ENCODE measurements around the gene AKTIP. TPM values are rescaled to one million over a fixed set of nuclear protein-coding genes. Genes with fewer than 3 reads are reported as not detected.
"Not testable (repeated sequence)": the region's sequence is repeated elsewhere in the genome, so short reads cannot be mapped to it uniquely, and the experiment has no call there.

The AKTIP gene
- 10 to 100 TPM; 57.9 to 61.3 TPM for total RNA-seq

DNA sequence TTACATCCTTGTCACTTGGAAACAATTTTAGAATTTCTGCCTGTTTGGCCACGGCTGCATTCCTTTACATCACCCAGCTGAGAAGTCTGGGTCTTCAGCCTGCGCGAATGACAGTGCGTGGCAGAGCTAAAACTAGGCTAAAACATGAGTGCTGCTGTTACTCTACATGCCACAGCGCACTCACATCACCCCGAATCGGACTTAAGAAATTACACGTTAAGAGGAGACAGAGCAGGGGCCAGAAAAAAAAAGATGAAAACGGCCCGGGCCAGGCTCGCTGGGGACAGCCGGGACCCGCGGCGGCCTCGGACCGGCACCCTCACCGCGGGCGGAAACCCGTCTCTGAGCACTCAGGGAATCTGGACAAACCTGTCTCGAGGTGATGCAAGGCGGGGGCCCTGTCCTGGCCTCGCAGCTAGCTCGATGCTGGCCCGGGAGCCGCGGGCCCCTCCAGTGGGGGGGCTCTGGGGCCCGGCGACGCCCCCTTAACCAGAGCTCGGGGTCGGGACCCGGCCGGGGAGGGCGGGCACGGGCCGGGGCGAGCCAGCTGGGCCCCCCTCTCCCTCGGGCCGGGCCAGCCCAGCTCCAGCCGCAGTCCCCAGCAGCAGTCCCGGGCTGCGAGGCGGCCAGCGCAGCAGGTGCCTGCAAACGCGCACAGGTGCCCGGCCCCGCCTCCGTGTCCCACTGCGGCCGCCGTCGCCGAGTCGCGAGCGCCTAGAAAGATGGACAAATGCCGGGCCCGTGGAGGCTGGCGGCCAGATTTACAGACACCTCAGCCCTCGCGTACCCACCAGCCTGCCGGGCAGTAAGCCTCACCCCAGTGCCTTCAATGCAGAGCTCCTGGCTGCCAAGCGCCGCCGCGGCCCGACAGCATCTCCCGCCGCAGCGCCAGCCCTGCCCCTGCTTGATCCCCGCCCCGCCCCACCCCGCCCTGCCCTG, at the start of gene AKTIP:
Gene AKTIP (minus strand): TSS at position 879 of the 939 bp plus-strand sequence. CDS start 2,950 bp downstream, outside the sequence.
- CTCF ChIA-PET = interaction anchor here (0.9 to 1.6 kb wide), 4 partner anchors 13 to 45 kb away, joined by 3 to 5 read pairs (median 3); no protein-coding TSS in a partner anchor
- Mint-ChIP-seq H3K4me1 (peaks cover 50% of the 10 kb centered on the region), H3K36me3 (ENCODE audit: low read depth) (peaks cover 33% of the 10 kb centered on the region), H3K27ac (peak within 1 kb of the TSS; percentile 93), H3K9me3 (peaks cover 2% of the 10 kb centered on the region), H3K4me3 (peak within 1 kb of the TSS; percentile 90), H3K27me3 (no peaks in the 10 kb centered on the region)
- DNase-seq = peak; percentile 35
- POLR2A ChIA-PET = interaction anchor here (1.2 kb wide), 1 partner anchor 67 kb away, joined by 4 read pairs; no protein-coding TSS in a partner anchor

DNA sequence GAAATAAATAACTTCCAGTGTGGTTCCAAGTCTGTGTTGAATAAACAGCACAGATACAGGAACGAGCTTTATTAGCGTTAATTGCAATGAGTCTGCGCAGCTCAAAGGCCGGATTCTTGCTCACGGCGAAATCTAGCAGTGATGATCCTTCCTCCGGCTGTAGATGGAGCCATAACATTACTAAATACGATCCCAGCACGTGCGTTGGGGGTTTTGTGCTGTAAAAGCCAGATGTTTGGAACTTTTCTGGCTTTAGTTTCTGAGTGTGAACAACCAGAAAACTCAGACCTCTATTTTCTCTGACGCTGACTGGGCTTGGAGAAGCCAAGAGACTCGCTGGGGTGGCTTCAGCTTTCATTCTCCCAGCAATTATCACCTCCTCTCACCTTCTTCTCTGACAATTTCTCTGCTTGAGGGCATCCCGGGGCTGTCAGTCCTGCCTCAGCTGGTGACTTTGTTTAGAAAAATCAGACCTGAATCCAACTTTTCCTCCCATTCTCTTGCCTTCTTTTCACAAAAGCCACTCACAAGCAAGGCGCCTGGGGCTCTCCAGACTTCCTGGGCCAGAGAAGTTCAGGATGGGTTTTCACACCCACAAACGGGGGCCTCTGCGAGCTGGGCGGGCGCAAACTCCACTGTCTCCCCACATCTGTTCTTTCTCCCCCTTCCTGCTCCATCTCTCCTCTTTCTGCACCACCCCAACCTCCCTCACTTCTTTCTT, 47.1 kb upstream of the AKTIP start:
- Mint-ChIP-seq H3K4me1 (peaks cover 38% of the 10 kb centered on the region), H3K9me3 (no peaks in the 10 kb centered on the region), H3K27me3 (peaks cover 33% of the 10 kb centered on the region), H3K27ac (no peak overlapping the region), H3K36me3 (ENCODE audit: low read depth) (no peaks in the 10 kb centered on the region), H3K4me3 (no peak overlapping the region)
- POLR2A ChIA-PET = no interaction called here
- DNase-seq = peak; percentile 61
- CTCF ChIA-PET = interaction anchor here (0.6 to 2.2 kb wide), 6 partner anchors 8 to 1381 kb away, joined by 3 to 7 read pairs (median 3); no protein-coding TSS in a partner anchor

DNA sequence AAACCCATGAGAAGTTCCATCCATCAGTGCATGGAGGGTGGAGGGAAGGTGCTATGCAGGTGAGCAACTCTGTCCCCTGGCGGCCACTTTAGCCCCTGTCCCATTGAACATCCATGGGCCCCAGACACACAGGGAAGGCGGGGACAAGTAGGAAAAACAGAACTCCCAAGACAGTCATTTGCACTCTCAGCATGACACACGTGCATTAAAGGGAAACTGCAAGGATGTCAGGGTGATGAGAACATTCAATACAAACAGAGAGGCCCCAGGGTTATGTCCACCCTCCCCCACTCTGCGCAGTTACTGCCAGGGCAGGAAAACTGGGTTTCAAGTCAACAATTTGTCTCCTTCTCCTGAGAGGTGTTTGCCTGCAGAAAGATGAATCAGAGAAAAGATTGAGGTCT, 44.0 kb upstream of the AKTIP start:
- CTCF ChIA-PET = interaction anchor here (2.2 kb wide), 1 partner anchor 11 kb away, joined by 8 read pairs; no protein-coding TSS in a partner anchor
- no peak overlapping the region for H3K27ac Mint-ChIP-seq

DNA sequence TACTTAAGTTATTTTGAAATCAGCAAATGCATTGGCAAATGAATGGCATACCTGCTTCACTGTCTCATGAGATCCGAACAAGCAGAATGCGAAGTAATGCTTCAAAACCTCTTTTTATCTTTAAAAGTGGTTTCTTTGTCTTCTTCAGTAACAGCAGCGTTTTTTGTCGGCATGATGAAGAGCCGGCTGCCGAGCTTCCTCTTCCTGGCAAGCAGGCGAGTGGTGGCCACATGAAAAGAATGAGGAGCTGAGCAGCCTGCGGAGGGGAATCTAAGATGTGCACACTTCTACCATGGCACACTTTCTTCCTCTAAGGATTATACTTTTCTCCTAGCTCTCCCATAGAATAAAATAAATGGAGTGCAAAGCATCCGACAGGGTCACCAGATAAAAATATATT, 42.4 kb upstream of the AKTIP start:
- H3K4me1 Mint-ChIP-seq = peaks cover 45% of the 10 kb centered on the region
- H3K27me3 Mint-ChIP-seq = peaks cover 34% of the 10 kb centered on the region
- no peaks in the 10 kb centered on the region for H3K9me3 Mint-ChIP-seq
- H3K27ac Mint-ChIP-seq = peak overlapping the region; percentile 60
- H3K4me3 Mint-ChIP-seq = peak overlapping the region; percentile 51
- CTCF ChIA-PET = interaction anchor here (0.9 to 1.1 kb wide), 4 partner anchors 9 to 35 kb away, joined by 3 to 4 read pairs (median 4); no protein-coding TSS in a partner anchor
- DNase-seq = peak; percentile 73
- POLR2A ChIA-PET = no interaction called here
- no peaks in the 10 kb centered on the region for H3K36me3 Mint-ChIP-seq (ENCODE audit: low read depth)

More for the DNA sequence above, 44.0 kb upstream of the AKTIP start:
- DNase-seq = no peak
- POLR2A ChIA-PET = no interaction called here
- no peaks in the 10 kb centered on the region for H3K9me3 Mint-ChIP-seq
- H3K4me3 Mint-ChIP-seq = no peak overlapping the region
- H3K36me3 Mint-ChIP-seq (ENCODE audit: low read depth) = no peaks in the 10 kb centered on the region
- H3K27me3 Mint-ChIP-seq = peaks cover 41% of the 10 kb centered on the region
- peaks cover 49% of the 10 kb centered on the region for H3K4me1 Mint-ChIP-seq

DNA sequence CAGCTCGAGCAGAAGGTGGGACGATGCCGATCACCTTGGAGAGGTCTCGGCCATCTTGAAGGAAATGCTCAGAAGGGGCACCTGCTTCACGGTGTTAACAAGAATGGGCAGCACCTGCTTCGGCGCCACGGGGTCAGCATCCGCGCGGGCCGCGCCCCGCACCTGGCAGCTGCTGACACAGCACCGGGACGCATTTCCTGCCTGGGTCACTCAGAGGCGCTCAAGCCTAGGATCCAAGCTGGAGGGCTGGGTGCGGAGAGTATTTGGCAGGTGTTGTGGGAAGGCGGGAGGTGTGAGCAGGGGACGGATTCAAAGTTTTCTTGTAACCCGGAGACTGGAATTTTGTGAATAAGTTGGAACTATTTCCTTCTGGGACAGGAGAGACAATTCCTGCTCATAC, 39.3 kb upstream of the AKTIP start:
- Mint-ChIP-seq H3K27me3 (peaks cover 14% of the 10 kb centered on the region), H3K4me1 (peaks cover 29% of the 10 kb centered on the region), H3K27ac (no peak overlapping the region), H3K4me3 (no peak overlapping the region), H3K36me3 (ENCODE audit: low read depth) (no peaks in the 10 kb centered on the region), H3K9me3 (no peaks in the 10 kb centered on the region)
- no peak for DNase-seq
- POLR2A ChIA-PET = no interaction called here
- CTCF ChIA-PET = interaction anchor here (0.7 kb wide), 1 partner anchor 271 kb away, joined by 3 read pairs; no protein-coding TSS in a partner anchor

DNA sequence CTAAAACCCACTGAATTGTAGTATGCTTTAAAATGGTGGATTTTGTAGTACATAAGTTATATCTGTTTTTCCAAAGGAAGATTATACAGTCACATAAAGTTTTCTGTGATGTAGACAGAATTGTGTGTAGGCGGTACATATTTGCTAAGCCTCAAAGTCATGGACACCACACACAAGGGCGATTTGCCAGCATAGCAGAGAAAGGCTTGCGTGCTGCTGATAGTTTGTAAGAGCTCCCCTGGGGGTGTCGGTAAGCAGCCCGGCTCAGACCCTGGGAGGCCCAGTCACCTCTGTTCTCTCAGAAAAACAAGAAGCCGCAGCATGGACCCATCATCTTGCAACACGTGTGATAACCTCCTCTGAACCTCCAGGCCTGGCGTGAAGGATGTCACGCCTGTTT, 38.3 kb upstream of the AKTIP start:
- POLR2A ChIA-PET = no interaction called here
- CTCF ChIA-PET = no interaction called here
- peaks cover 21% of the 10 kb centered on the region for H3K4me1 Mint-ChIP-seq
- no peak for DNase-seq
- no peak overlapping the region for H3K27ac Mint-ChIP-seq
- H3K27me3 Mint-ChIP-seq = peaks cover 8% of the 10 kb centered on the region
- no peak overlapping the region for H3K4me3 Mint-ChIP-seq
- no peaks in the 10 kb centered on the region for H3K9me3 Mint-ChIP-seq
- no peaks in the 10 kb centered on the region for H3K36me3 Mint-ChIP-seq (ENCODE audit: low read depth)

DNA sequence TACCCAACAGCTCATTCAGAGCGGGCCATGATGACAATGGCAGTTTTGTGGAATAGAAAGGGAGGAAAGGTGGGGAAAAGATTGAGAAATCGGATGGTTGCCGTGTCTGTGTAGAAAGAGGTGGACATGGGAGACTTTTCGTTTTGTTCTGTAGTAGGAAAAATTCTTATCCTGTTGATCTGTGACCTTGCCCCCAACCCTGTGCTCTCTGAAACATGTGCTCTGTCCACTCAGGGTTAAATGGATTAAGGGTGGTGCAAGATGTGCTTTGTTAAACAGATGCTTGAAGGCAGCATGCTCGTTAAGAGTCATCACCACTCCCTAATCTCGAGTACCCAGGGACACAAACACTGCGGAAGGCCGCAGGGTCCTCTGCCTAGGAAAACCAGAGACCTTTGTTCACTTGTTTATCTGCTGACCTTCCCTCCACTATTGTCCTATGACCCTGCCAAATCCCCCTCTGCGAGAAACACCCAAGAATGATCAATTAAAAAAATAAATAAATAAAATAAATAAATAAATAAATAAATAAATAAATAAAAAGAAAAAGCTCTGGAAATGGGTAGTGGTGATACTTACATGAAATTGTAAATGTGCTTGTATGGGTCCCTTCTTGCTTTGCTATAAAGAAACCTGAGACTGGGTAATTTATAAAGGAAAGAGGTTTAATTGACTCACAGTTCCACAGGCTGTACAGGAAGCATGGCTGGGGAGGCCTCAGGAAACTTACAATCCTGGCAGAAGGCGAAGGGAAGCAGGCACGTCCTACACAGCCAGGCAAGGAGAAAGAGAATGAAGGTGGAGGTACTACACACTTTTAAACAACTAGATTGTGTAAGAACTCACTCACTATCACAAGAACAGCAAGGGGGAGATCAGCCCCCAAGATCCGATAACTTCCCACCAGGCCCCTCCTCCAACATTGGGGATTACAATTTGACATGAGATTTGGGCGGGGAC, 37.0 kb upstream of the AKTIP start:
- CTCF ChIA-PET = interaction anchor here (0.6 kb wide), 1 partner anchor 495 kb away, joined by 3 read pairs; no protein-coding TSS in a partner anchor
- DNase-seq; H3K4me3 Mint-ChIP-seq; H3K36me3 Mint-ChIP-seq (ENCODE audit: low read depth); H3K9me3 Mint-ChIP-seq; H3K27me3 Mint-ChIP-seq; POLR2A ChIA-PET; H3K27ac Mint-ChIP-seq: not testable (repeated sequence)
- peaks cover 14% of the 10 kb centered on the region for H3K4me1 Mint-ChIP-seq

DNA sequence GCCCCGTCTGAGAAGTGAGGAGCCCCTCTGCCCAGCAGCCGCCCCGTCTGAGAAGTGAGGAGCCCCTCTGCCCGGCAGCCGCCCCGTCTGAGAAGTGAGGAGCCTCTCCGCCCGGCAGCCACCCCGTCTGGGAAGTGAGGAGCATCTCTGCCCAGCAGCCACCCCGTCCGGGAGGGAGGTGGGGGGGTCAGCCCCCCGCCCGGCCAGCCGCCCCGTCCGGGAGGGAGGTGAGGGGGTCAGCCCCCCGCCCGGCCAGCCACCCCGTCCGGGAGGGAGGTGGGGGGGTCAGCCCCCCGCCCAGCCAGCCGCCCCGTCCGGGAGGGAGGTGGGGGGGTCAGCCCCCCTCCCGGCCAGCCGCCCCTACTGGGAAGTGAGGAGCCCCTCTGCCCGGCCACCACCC, 36.3 kb upstream of the AKTIP start:
- H3K36me3 Mint-ChIP-seq (ENCODE audit: low read depth); POLR2A ChIA-PET; CTCF ChIA-PET; DNase-seq; H3K9me3 Mint-ChIP-seq; H3K4me3 Mint-ChIP-seq; H3K27ac Mint-ChIP-seq; H3K27me3 Mint-ChIP-seq: not testable (repeated sequence)
- peaks cover 11% of the 10 kb centered on the region for H3K4me1 Mint-ChIP-seq

DNA sequence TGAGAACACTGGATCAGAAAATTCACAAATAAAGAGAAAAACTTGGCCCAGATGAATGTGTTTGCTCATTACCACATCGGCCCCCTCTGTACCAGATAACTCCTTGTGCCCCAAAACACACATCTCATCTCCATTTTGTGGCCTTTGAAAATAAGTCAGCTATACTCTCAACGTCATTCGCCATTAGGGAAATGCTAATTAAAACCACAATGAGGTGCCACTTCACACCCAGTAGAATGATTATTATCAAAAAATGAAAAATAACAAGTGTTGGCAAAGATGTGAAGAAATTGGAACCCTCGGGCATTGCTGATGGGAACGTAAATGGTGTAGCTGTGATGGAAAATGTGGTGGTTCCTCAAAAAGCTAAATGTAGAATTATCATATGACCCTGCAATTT, 34.6 kb upstream of the AKTIP start:
- Mint-ChIP-seq H3K27me3 (peaks cover under 1% of the 10 kb centered on the region), H3K9me3 (no peaks in the 10 kb centered on the region), H3K27ac (no peak overlapping the region), H3K4me3 (no peak overlapping the region), H3K4me1 (peaks cover 10% of the 10 kb centered on the region), H3K36me3 (ENCODE audit: low read depth) (no peaks in the 10 kb centered on the region)
- DNase-seq = no peak
- ChIA-PET POLR2A (no interaction called here), CTCF (interaction anchor here (1.8 kb wide), 1 partner anchor 14 kb away, joined by 4 read pairs; no protein-coding TSS in a partner anchor)

DNA sequence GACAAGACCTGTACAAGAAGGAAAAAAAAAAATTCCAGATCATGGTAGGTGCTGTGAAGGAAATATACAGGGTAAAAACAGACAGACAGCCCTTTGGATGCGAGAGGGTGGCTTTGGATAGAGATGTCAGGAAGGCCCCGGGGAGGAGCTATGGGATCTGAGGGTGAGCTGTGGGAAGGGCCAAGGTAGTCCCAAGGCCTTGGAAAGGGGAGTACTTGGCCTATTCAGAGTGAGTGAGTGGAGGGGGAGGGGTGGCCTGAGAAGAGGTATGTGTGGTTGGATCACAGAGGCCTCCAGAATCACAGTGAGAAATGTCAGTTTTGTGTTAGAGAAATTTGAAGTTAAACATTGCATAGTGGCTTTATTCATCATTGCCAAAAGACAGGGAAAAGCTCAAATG, 31.2 kb upstream of the AKTIP start:
- CTCF ChIA-PET = interaction anchor here (0.7 to 1.6 kb wide), 5 partner anchors 10 to 354 kb away, joined by 3 to 7 read pairs (median 4); no protein-coding TSS in a partner anchor
- no peak for DNase-seq
- Mint-ChIP-seq H3K9me3 (no peaks in the 10 kb centered on the region), H3K27ac (no peak overlapping the region), H3K4me1 (peaks cover 10% of the 10 kb centered on the region), H3K36me3 (ENCODE audit: low read depth) (no peaks in the 10 kb centered on the region), H3K27me3 (no peaks in the 10 kb centered on the region), H3K4me3 (no peak overlapping the region)
- POLR2A ChIA-PET = interaction anchor here (1.2 kb wide), 1 partner anchor 28 kb away, joined by 4 read pairs; no protein-coding TSS in a partner anchor

DNA sequence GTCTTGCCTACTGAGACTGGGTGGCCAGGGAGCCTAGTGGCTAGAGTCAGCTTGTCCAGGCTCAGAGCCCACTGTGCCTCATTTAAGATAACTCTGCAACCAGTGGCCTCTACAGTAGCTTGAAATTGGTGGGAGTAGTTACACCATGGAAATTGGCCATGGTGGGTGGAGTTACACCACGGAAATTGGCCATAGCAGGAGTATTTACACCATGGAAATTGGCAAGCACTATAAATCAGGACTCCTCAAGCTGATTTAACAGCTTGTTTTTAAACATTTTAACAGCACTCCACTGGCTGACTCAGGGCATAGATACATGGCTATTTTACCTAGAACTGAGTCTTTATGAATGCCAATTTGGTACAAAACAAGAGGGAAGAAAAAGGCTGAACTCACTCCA, 27.7 kb upstream of the AKTIP start:
- H3K27me3 Mint-ChIP-seq = no peaks in the 10 kb centered on the region
- no peak overlapping the region for H3K27ac Mint-ChIP-seq
- no peaks in the 10 kb centered on the region for H3K36me3 Mint-ChIP-seq (ENCODE audit: low read depth)
- H3K4me3 Mint-ChIP-seq = no peak overlapping the region
- ChIA-PET CTCF (interaction anchor here (0.7 to 1.4 kb wide), 3 partner anchors 9 to 18 kb away, joined by 3 to 5 read pairs (median 4); no protein-coding TSS in a partner anchor), POLR2A (no interaction called here)
- no peak for DNase-seq
- H3K4me1 Mint-ChIP-seq = peaks cover 8% of the 10 kb centered on the region
- no peaks in the 10 kb centered on the region for H3K9me3 Mint-ChIP-seq

DNA sequence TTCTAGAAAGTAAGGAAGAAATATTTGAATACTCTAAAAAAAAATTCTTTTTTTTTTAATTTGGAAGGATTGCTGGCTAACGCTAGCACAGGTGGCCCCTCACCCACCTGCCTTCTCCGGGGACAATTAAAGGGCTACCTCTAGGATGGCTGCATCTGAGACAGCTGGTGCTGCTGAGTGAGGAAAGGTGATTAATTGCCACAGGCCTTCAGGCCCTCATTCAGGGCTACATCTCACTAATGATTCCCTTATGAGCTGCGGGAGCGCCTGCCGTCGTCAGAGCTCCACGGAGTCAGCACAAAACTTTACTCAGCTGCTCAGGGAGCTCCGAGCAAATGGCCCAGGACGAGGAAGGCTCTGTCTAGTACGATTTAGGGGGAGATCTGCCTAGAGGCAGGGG, 27.0 kb upstream of the AKTIP start:
- peaks cover 6% of the 10 kb centered on the region for H3K4me1 Mint-ChIP-seq

More for the DNA sequence above, 27.0 kb upstream of the AKTIP start:
- no peak for DNase-seq
- ChIA-PET POLR2A (interaction anchor here (0.6 kb wide), 1 partner anchor 92 kb away, joined by 6 read pairs; no protein-coding TSS in a partner anchor), CTCF (interaction anchor here (1.4 to 1.5 kb wide), 2 partner anchors 8 to 11 kb away, joined by 5 to 7 read pairs; no protein-coding TSS in a partner anchor)
- Mint-ChIP-seq H3K27ac (no peak overlapping the region), H3K27me3 (no peaks in the 10 kb centered on the region), H3K9me3 (no peaks in the 10 kb centered on the region), H3K36me3 (ENCODE audit: low read depth) (no peaks in the 10 kb centered on the region), H3K4me3 (no peak overlapping the region)
